ENCODE data around the gene SRRT.
"Not testable (repeated sequence)": the region's sequence is repeated elsewhere in the genome, so short reads cannot be mapped to it uniquely, and the experiment has no call there.

SRRT gene

DNA sequence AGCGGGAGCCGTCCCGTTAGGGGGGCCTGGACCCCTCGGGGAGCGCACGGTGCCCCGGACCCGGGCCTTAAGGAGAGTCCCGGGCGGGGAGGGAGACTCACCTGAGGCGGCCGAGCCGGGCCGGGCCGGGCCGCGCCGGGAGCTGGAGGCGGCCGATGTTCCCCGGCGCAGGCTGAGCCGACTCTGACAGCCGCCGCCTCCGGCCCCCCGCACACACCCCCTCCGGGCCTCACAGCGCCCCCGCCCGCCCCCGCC is 20.7 kb downstream of the SRRT start, which contains the start of gene ACHE:
Gene ACHE, minus strand, starts transcription at position 188 of the 255 bp plus-strand sequence. CDS start 1,656 bp downstream, outside the sequence.
- no peak for DNase-seq

DNA sequence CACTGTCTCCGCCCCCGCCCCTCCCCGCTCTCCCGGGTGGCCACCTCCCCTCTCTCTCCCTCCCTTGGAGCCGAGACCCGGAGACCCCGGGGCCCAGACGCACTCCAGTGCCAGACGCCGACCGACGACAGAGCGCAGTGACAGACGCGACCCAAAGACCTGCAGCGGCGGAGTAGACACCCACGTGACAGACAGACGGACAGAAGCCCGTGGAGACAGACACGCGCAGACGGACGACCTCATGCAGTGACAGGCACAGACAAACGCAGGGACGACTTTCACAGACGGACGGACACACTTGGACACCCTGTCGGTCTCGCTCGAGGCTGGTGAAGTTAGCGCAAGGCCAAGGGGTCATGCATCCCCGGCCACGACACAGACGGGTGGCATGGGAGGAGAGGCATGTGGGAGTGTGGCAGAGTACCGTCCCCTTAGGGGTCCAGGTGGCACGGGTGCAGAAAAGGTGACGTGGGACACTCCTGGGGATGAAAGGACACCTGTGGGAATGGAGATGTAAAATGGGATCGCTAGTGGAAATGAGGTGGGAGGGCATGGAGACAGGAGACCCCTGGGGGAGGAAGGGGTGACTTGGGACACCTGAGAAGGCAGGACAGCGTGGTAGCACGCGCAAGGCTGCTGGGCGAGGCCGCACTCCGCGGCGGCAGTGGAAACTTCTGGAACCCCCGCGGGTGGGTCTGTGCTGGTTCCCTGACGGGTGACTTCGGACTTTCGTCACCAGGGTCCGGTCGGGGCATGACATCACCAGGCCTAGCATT is 21.2 kb downstream of the SRRT start:
- DNase-seq = peak; percentile 16

DNA sequence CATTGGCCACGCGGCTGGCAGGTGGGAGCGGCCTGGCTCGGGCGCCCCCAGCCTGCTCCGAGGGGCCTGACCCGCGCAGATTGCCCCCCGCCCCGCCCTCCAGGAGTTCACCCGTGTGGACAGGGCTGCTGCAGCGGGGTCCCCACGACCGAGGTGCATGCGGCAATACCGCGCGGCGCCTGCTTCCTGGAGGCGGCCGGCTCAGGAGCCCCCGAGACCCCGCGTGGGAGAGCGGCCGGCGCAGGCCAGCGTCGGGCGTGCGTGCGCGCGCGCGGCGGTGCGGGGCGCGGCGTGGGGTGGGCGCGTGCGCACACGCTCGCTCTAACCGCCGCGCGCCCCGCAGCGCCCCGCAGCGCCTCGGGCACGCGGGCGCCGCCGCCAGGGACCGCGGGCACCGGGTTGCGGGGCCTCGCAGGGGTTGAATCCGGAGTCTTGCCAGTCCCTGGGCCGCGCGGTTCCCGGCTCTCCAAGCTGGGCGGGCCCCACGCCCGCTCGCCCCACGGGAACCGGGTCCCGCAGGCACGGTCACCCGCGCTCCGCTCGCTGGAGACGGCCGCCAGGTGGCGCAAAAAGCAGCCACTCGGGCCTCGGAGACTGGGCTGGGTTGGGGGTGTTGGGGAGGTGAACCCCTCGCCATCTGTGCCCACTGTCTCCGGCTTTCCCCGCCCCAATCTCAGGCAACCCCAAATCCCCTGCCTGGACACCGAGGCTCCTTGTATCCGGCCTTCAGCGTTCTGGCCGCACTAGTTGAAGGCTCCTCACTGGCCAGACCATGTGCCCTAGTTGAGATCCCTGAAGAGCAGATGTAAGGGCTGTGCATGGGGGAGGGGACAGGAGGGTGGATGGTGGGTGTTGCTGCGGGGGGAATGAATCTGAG is 22.1 kb downstream of the SRRT start:
- peak; percentile 65 for DNase-seq

DNA sequence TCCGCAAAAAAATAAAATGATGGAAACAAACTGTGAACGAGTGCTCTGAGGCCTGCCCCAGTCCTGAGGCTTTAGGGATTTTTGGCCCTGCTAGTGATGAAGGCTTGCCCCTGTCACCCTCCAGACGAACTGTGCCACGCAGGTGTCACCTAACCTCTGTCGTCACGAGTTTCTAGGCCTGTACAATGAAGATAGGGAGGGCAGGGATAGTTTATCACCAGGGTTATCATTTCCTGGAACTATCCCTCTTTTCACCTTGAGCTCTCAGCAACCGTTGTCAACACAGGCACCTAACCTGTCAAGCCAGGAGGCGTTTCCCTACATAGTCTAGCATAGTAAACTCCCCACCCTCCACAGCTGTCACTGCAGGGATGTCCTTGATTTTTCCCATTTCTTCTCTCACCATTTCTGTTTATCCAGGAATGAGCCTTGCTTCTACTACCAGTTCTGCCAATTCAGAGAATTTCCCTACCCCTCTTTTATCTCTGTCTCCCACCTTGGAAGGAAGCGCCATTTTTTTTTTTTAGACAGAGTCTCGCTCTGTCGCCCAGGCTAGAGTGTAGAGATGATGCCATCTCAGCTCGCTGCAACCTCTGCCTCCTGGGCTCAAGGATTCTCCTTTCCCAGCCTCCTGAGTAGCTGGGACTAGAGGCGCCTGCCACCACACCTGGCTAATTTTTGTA is 23.0 kb downstream of the SRRT start:
- no peak for DNase-seq

DNA sequence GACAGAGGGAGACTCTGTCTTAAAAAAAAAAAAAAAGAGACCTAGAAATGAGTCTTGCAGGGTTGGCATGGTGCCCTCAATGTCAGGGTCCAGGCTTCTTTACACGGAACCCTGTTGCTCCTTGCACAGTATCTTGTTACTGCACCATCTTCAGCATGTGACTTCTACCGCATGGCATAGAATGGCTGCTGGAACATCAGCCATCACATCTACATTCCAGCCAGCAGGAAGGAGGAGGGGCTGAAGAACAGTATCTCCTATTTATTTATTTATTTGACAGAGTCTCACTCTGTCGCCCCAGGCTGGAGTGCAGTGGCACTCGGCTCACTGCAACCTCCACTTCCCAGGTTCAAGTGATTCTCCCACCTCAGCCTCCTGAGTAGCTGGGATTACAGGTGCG is 24.5 kb downstream of the SRRT start:
- no peak for DNase-seq

DNA sequence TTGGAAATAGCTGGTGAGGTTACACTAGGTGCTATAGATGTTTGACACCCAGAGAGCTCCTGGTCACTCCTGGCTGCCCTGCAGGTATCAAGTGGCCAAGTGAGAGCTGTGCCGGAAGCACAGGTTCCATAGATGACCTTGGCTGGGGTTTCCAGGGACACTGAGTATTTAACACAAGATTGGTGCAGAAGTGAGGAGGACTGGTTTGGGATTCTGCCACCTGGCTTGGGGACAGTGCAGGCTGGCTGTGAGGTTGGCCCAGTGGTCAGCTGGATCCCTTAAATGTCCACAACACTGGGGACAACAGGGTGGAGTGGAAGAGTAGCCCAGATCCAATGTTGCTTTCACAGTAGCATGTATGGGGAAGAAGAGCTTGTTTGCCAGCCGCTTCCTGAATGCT is 26.1 kb downstream of the SRRT start:
- DNase-seq = no peak

DNA sequence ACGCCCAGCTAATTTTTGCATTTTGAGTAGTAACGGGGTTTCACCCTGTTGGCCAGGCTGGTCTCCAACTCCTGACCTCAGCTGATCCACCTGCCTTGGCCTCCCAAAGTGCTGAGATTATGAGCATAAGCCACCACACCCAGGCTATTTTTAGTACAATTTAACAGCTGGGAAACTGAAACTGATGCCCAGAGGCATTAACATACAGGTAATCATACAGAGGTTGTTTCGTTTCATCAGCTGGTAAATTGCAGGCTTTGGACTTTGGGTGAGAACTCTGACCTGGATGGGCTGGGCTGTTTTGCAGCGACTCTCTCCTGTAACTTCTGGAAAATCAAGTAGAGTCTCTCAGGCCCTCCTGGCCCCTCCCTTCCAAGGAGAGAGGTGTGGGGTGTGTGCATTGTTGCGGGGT is 27.0 kb downstream of the SRRT start:
- DNase-seq = no peak

DNA sequence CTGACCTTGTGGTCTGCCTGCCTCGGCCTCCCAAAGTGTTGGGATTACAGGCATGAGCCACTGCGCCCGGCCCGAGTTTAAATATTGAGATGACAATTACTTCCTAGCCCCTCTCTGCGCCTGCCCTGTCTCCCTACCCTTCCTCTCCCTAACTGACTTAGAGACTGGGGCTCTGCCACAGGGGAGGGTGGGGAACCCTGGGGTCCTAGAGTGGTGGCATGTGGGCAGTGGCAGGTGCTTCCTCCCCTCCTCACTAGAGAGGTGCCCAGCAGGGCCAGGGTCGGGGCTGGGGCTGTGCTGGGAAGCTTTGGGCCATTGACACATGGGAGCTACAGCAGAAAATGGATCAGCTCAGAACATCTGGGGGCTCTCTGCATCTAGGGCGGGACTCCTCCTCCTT is 27.7 kb downstream of the SRRT start:
- no peak for DNase-seq

DNA sequence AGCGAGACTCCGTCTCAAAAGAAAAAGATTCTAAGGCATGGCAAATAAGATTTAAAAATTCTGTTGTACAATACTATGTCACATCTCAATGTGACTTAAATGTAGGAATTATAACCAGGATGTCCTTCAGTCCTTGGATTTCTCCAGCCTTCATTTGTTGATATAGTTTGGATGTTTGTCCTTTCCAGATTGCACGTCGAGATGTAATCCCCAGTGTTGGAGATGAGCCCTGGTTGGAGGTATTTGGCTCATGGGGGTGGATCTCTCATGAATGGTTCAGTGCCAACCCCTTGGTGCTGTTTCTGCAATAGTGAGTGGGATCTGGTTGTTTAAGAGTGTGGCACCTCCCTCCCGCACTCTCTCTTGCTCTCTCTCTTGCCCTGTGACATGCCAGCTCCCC is 33.6 kb downstream of the SRRT start:
- DNase-seq = no peak

DNA sequence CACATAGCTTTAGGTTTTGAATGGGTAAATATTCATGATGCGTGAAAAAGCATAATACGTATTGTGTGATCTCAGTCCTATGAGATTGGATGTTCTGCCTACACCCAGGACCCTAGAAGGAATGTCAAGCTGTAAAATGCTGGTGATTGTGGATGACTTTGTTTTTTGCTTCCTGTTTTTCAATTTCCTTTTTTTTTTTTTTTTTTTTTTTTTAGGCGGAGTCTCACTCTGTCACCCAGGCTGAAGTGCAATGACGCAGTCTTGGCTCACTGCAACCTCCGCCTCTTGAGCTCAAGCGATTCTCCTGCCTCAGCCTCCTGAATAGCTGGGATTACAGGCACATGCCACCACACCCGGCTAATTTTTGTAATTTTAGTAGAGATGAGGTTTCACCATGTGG is 35.5 kb downstream of the SRRT start:
- not testable (repeated sequence) for DNase-seq

DNA sequence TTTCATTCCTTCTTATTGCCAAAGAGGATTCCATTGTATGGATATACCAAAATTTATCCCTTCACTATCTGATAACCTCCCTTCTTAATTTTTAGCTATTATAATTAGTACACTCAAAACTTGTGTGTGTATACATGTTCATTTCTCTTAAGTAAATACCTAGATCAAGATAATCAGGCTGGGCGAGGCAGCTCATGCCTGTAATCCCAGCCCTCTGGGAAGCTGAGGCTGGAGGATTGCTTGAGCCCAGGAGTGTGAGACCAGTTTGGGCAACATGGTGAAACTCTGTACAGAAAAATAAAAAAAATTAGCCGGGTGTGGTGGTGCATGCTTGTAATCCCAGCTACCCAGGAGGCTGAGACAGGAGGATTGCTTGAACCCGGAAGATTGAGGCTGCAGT is 36.6 kb downstream of the SRRT start:
- DNase-seq = no peak

DNA sequence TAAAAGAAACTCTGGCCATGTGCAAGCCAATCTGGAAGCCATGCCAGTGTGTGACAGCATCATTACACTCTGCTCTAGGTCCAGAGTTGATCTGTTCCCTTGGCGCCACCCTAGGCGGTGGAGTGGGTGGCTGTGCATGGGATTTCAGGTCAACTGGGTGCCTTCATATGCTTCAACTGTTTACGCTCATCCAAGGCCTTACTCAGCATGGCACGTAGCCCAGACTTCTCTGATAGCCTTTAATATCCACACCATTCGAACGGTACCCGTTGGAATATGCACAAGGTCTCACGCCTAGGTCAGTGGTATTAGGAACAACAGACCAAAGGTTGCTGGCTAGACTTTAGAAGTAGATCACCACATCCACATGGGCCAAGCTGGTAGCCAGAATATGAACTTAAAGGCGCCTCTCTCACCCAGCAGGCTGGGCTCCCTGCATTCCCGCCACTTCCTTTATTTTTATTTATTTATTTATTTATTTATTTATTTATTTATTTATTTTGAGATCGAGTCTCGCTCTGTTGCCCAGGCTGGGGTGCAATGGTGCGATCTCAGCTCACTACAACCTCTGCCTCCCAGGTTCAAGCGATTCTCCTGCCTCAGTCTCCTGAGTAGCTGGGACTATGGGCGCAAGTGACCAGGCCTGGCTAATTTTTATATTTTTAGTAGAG is 39.4 kb downstream of the SRRT start:
- no peak for DNase-seq

DNA sequence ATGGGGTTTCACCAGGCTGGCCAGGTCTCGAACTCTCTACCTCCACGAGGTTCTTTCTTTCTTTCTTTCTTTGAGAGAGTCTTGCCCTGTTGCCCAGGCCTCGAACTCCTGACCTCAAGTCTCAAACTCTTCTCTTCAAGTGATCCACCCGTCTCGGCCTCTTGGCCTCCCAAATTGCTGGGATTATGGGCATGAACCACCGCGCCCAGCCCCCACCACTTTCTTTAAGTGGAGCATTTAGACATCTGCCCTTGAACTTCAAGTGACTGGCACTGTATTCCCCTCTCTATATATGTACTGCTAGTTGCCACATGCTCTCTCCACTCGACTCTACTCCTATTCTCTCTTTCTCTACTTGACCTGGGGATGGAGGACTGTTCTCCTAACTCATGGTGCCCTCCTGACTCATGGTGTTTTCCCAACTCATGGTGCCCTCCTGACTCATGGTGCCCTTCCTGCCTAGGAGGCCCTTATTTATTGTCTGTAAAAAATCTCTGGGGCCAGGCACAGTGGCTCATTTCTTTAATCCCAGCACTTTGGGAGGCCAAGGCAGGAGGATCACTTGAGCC is 40.1 kb downstream of the SRRT start:
- no peak for DNase-seq

DNA sequence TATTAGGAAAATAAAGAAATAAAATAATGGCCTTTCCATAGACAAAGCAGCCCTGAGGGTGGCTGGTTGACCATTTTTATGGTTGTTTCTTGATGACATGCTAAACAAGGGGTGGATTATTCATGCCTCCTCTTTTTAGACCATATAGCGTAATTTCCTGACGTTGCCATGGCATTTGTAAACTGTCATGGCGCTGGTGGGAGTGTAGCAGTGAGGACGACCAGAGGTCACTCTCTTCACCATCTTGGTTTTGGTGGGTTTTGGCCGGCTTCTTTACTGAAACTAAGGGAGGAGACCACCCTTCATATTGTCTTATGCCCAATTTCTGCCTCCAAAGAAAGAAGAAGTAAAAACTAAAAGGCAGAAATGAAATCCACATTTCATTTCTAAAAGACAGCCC is 44.4 kb downstream of the SRRT start:
- not testable (repeated sequence) for DNase-seq

DNA sequence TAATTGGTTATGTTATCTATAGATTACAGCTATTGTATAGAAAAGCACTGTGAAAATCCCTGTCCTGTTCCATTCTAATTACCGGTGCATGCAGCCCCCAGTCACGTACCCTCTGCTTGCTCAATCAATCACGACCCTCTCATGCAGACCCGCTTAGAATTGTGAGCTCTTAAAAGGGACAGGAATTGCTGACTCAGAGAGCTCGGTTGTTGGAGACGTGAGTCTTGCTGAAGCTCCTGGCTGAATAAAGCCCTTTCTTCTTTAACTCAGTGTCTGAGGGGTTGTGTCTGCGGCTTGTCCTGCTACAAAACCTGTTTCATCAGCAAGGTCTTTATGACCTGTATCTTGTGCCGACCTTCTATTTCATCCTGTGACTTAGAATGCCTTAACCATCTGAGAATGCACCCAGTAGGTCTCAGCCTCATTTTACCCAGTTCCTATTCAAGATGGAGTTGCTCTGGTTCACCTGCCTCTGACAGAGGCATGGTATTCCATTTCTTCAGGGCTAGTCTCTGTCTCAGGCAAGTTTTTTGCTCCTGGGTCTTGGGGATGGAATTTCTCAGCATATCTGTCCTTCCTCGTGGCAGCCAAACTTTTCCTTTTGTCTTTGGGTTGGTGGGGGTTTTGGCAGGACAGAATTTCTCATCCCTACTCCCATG is 45.0 kb downstream of the SRRT start:
- DNase-seq = not testable (repeated sequence)

DNA sequence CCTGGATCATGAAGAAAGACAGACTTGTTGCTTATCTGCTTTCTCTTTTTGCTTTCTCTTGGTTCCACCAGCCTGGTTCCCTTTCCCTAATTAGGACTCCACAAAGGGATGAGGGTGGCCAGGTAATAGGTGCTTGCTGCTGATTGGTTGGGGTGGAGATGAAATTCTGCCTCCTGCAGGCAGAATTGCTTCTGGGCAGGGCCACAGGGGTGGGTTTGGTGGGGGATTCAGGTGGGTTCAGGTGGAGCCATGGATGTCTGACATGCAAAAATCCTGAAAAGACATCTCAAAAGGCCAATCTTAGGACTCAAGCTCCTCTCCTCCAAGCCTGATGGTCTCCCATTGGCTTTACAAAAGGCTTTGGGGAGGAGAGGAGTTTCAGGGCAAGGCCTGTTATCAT is 46.1 kb downstream of the SRRT start:
- no peak for DNase-seq

DNA sequence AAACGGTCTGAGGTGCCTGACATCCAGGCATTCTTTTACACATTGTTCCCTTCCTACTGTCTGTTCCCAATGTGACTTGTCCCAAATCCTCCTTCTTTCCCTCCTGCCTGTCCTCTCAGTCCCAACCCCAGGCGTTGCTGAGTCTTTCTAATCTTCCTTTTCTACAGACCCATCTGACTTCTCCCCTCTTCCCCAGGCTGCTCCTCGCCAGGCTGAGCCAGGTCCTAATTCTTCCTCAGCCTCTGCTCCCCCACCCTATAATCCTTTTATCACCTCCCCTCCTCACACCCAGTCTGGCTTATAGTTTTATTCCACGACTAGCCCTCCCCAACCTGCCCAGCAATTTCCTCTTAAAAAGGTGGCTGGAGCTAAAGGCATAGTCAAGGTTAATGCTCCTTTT is 48.7 kb downstream of the SRRT start:
- DNase-seq = not testable (repeated sequence)

DNA sequence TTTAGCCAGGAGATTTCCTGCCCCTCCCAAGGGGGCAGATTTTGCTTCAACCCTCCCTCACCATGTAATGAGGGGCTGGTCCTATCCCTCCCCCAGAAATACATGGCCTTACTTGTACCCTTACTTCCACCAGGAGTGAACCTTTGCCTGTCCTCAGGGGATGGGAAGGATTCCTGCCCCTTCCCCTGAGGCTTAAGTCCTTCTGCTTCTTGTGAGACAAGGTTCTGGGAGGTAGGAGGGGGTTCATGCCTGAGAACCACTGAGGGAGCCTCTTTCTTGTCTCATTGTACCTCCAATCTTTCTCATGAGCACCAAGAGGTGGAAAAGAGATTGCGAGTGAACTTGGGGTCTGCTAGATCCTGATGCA is 54.9 kb downstream of the SRRT start:
- no peak for DNase-seq

DNA sequence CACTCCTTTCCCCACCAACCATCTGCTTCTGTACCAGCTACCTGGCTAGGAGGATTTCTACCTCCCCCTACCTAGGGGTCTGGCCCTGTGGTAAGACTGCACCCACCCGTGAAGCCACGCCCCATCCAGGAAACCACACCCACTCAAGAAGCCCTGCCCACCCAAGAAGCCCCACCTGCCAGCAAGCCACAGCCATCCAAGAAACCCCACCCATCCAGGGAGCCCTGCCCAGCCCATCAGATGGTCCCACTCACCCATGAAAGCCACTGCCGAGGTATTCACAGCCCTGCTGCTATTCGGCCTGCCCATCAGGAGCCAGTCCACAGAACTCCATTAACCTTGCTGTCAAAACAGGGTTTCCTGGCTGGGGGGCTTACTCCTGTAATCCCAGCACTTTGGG is 58.8 kb downstream of the SRRT start:
- DNase-seq = no peak

DNA sequence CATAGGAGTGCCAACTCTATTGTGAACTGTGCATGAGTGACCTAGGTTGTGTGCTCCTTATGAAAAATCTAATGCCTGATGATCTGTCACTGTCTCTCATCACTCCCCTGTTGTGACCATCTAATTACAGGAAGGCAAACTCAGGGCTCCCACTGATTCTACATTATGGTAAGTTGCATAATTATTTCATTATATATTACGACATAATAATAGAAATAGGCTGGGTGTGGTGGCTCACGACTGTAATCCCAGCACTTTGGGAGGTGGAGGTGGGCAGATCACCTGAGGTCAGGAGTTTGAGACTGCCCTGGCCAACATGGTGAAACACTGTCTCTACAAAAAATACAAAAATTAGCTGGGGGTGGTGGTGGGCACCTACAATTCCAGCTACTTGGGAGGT is 60.5 kb downstream of the SRRT start:
- not testable (repeated sequence) for DNase-seq

DNA sequence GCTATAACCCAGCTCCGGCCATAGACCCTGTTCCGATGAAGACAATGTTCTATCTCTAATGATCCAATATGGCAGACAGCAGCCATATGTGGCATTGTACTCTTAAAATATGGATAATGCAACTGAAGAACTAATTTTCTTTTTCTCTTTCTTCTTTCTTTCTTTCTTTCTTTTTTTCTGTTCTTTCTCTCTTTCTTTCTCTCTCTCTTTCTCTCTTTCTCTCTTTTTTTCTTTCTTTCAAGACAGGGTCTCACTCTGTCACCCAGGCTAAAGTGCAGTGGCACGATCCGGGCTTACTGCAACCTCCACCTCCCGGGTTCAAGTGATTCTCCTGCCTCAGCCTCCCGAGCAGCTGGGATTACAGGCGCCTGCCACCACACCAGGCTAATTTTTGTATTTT is 61.3 kb downstream of the SRRT start:
- not testable (repeated sequence) for DNase-seq
